ENCODE measurements around the gene DENND2D. TPM values are rescaled to one million over a fixed set of nuclear protein-coding genes. Genes with fewer than 3 reads are reported as not detected.
"Not testable (repeated sequence)": the region's sequence is repeated elsewhere in the genome, so short reads cannot be mapped to it uniquely, and the experiment has no call there.

Gene DENND2D
- total RNA-seq, 4 donors from 2014 or later, result 19.5 to 41.7 (median 27.8) TPM

- no peak for DNase-seq (ENCODE audit: low spot score)
- no peak for ATAC-seq (ENCODE audit: low FRiP score)
- TF ChIP-seq CTCF (IDR thresholded peaks at IDR 0.05), result no peak
Observed at GRCh38 chr1:111216751-111217150, 16.3 kb upstream of the DENND2D start.

- ATAC-seq (ENCODE audit: low FRiP score); DNase-seq (ENCODE audit: low spot score): not testable (repeated sequence)
Observed at GRCh38 chr1:111215285-111215684, 14.8 kb upstream of the DENND2D start.

- no peak for ATAC-seq (ENCODE audit: low FRiP score)
- no peak for TF ChIP-seq CTCF (IDR thresholded peaks at IDR 0.05)
- no peak for DNase-seq (ENCODE audit: low spot score)
Observed at GRCh38 chr1:111214884-111215283, 14.4 kb upstream of the DENND2D start.

- DNase-seq (ENCODE audit: low spot score), result no peak
- no peak for TF ChIP-seq CTCF (IDR thresholded peaks at IDR 0.05)
- no peak for ATAC-seq (ENCODE audit: low FRiP score)
Observed at GRCh38 chr1:111214074-111214801, 13.8 kb upstream of the DENND2D start.

GRCh38 chr1:111213412-111213811, 13.0 kb upstream of the DENND2D start:
- DNase-seq (ENCODE audit: low spot score) (no peak), ATAC-seq (ENCODE audit: low FRiP score) (no peak)
- TF ChIP-seq CTCF (IDR thresholded peaks at IDR 0.05), result no peak

GRCh38 chr1:111212634-111213335, 12.3 kb upstream of the DENND2D start:
- no peak for DNase-seq (ENCODE audit: low spot score)
- no peak for ATAC-seq (ENCODE audit: low FRiP score)
- no peak for TF ChIP-seq CTCF (IDR thresholded peaks at IDR 0.05)

GRCh38 chr1:111211921-111212320, 11.5 kb upstream of the DENND2D start:
- no peak for ATAC-seq (ENCODE audit: low FRiP score)
- TF ChIP-seq CTCF (IDR thresholded peaks at IDR 0.05), result no peak
- no peak for DNase-seq (ENCODE audit: low spot score)
